Thyroid gland (tissue), 4 donors: Measurements from ENCODE around the gene NDC1. TPM values are rescaled to one million over a fixed set of nuclear protein-coding genes. Genes with fewer than 3 reads are reported as not detected.

Experiments
- DNase-seq, 2 donors: peaks; one replicate each; pipeline ENCODE4 v3.0.0-alpha.2; 2019
- H3K27ac ChIP-seq, 3 donors: fragments of 200-600 bp; sonication (generic); 1 replicate in 2 of 3; 2 replicates in 1 of 3; pipeline ENCODE4 v1.5.1; 2016 to 2019; ENCODE audit warnings: mild to moderate bottlenecking in 1 of 3, moderate library complexity in 1 of 3
- H3K27me3 ChIP-seq: fragments of 200-600 bp; sonication (generic); one replicate; pipeline ENCODE4 v1.5.1; 2019
- H3K36me3 ChIP-seq, 2 donors: fragments of 200-600 bp; sonication (generic); one replicate each; pipeline ENCODE4 v1.5.1; 2016 to 2019
- H3K4me1 ChIP-seq, 2 donors: fragments of 200-600 bp; sonication (generic); one replicate each; pipeline ENCODE4 v1.5.1; 2017 to 2019
- H3K4me3 ChIP-seq, 3 donors: fragments of 200-600 bp; sonication (generic); replicated peaks in 1 of 3; 1 replicate in 2 of 3; 2 replicates in 1 of 3; pipeline ENCODE4 v1.5.1; 2016; ENCODE audit warnings: mild to moderate bottlenecking in 1 of 3
- H3K9me3 ChIP-seq: fragments of 200-600 bp; sonication (generic); one replicate; pipeline ENCODE4 v1.5.1; 2017
- CTCF ChIP-seq, 6 experiments: fragments of 200-600 bp in 3 of 6; fragments of 450-650 bp in 3 of 6; sonication (generic) in 3 of 6; IDR thresholded peaks; one replicate each; pipeline ENCODE4 v1.5.1; 2016 to 2019; ENCODE audit warnings: antibody characterized with exemption in 6 of 6, mild to moderate bottlenecking in 2 of 6, inconsistent platforms in 1 of 6, moderate library complexity in 1 of 6
- POLR2A ChIP-seq, 2 donors: fragments of 450-650 bp; IDR thresholded peaks; one replicate each; pipeline ENCODE4 v1.6.1; 2017; ENCODE audit warnings: antibody characterized with exemption in 2 of 2, mild to moderate bottlenecking in 2 of 2, moderate library complexity in 1 of 2
- WGBS, 2 donors: methylation state at CpG; one replicate each; pipeline ENCODE4 v1.1.5; 2017; 5-methylcytosine and 5-hydroxymethylcytosine counted together
- intact Hi-C: fragments of 100-400 bp; cut with DNase I; formaldehyde crosslinking; loops from one replicate; pipeline ENCODE4 v1.15.1; 2023
- total RNA-seq, 4 donors: library from RNA; depleted of rRNA; stranded (reverse); fragments of >200 nt; gene quantifications; one replicate each; pipeline ENCODE4 v1.2.3, GENCODE V29; 2016

Gene NDC1
- total RNA-seq, 4 donors from 2014 or later = 10.4 to 15.4 (median 11.9) TPM

GRCh38 chr1:53728196-53728595 lies 109.9 kb downstream of the NDC1 start:
- Histone ChIP-seq H3K9me3 (no peaks in the 10 kb centered on the region), H3K27me3 (no peaks in the 10 kb centered on the region), H3K27ac (no peak overlapping the region), H3K4me1 (no peaks in the 10 kb centered on the region), H3K36me3 (no peaks in the 10 kb centered on the region), H3K4me3 (no peak overlapping the region)
- DNase-seq = no peak
- intact Hi-C loops = no loop called here
- 80% methylated on average over 1 of the region's 1 CpG for WGBS, 2 donors
- no peak for TF ChIP-seq CTCF (IDR thresholded peaks at IDR 0.05)
- no peak for TF ChIP-seq POLR2A (IDR thresholded peaks at IDR 0.05)

GRCh38 chr1:53727461-53728092 lies 110.5 kb downstream of the NDC1 start:
- no peak for DNase-seq
- no peaks in the 10 kb centered on the region for H3K36me3 ChIP-seq
- no peaks in the 10 kb centered on the region for H3K9me3 ChIP-seq
- no peaks in the 10 kb centered on the region for H3K4me1 ChIP-seq
- H3K27ac ChIP-seq = no peak overlapping the region
- H3K27me3 ChIP-seq = no peaks in the 10 kb centered on the region
- intact Hi-C loops = no loop called here
- H3K4me3 ChIP-seq = no peak overlapping the region
- WGBS, 2 donors = 91 to 94% methylated on average over 7 of the region's 7 CpGs
- no peak for TF ChIP-seq CTCF (IDR thresholded peaks at IDR 0.05)
- no peak for TF ChIP-seq POLR2A (IDR thresholded peaks at IDR 0.05)

DNA sequence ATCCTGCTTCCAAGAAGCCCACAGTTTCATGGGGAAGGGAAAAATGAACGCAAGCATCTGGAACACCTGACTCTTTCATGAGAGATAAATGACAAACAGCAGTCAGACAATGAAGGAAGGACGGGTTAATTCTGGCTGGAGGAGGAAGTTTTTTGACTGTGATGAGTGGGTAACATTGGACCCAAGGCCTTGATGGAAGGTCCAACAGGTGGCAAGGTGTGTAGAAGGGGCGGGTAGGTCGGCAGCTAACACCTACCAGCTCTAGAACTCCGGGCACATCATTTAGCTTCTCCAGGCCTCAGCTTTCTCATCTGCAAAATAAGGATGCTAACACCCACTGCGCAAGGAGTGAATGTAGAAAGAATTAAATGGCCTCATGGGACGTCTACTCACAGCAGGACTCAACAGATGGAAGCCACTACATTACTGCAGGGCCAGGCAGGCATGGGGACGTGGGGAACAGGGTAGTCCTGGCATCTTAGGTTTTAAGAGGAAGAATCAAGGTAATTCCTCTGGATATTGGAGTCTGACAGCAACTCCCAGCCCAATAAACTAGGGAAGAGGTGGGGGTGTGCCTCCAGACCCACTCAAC lies 112.0 kb downstream of the NDC1 start:
- intact Hi-C loops = no loop called here
- H3K4me1 ChIP-seq = no peaks in the 10 kb centered on the region
- H3K9me3 ChIP-seq = no peaks in the 10 kb centered on the region
- no peak overlapping the region for H3K4me3 ChIP-seq
- 88 to 94% methylated on average over 8 of the region's 8 CpGs for WGBS, 2 donors
- H3K27ac ChIP-seq = no peak overlapping the region
- no peaks in the 10 kb centered on the region for H3K27me3 ChIP-seq
- no peaks in the 10 kb centered on the region for H3K36me3 ChIP-seq
- no peak for TF ChIP-seq POLR2A (IDR thresholded peaks at IDR 0.05)
- no peak for TF ChIP-seq CTCF (IDR thresholded peaks at IDR 0.05)
- no peak for DNase-seq

GRCh38 chr1:53725238-53725689 lies 112.8 kb downstream of the NDC1 start:
- no peaks in the 10 kb centered on the region for H3K4me1 ChIP-seq
- no peak for DNase-seq
- H3K4me3 ChIP-seq = no peak overlapping the region
- H3K36me3 ChIP-seq = no peaks in the 10 kb centered on the region
- no peak overlapping the region for H3K27ac ChIP-seq
- no peaks in the 10 kb centered on the region for H3K9me3 ChIP-seq
- WGBS, 2 donors = 43 to 45% methylated on average over 6 of the region's 6 CpGs
- intact Hi-C loops = no loop called here
- no peak for TF ChIP-seq POLR2A (IDR thresholded peaks at IDR 0.05)
- TF ChIP-seq CTCF (IDR thresholded peaks at IDR 0.05) = no peak
- no peaks in the 10 kb centered on the region for H3K27me3 ChIP-seq

- WGBS, 2 donors = 74 to 80% methylated on average over 1 of the region's 1 CpG
- H3K9me3 ChIP-seq = no peaks in the 10 kb centered on the region
- H3K36me3 ChIP-seq = no peaks in the 10 kb centered on the region
- intact Hi-C loops = no loop called here
- H3K27ac ChIP-seq = no peak overlapping the region
- H3K27me3 ChIP-seq = no peaks in the 10 kb centered on the region
- no peaks in the 10 kb centered on the region for H3K4me1 ChIP-seq
- no peak for TF ChIP-seq CTCF (IDR thresholded peaks at IDR 0.05)
- TF ChIP-seq POLR2A (IDR thresholded peaks at IDR 0.05) = no peak
- H3K4me3 ChIP-seq = no peak overlapping the region
- DNase-seq = no peak
Observed at GRCh38 chr1:53722025-53722424, 116.1 kb downstream of the NDC1 start.
